NCI-H1092 (cell line): ENCODE results near the gene TFAP2B.

ENCODE experiments used
- DNase-seq: peaks from one replicate; lab custom pipeline; 2025; lab: John Stamatoyannopoulos, UW

TFAP2B gene

GRCh38 chr6:50848989-50849795 is 30.5 kb downstream of the TFAP2B start:
- no peak for DNase-seq

- no peak for DNase-seq
Measured at GRCh38 chr6:50849796-50850180, 31.1 kb downstream of the TFAP2B start.

- DNase-seq, result no peak
Measured at GRCh38 chr6:50850223-50851048, 31.8 kb downstream of the TFAP2B start.

- DNase-seq, result no peak
Measured at GRCh38 chr6:50851049-50851845, 32.6 kb downstream of the TFAP2B start.

GRCh38 chr6:50853939-50854338 is 35.3 kb downstream of the TFAP2B start:
- no peak for DNase-seq

GRCh38 chr6:50861692-50862091 is 43.0 kb downstream of the TFAP2B start:
- no peak for DNase-seq

- DNase-seq, result no peak
Measured at GRCh38 chr6:50862176-50862575, 43.5 kb downstream of the TFAP2B start.

- DNase-seq, result no peak
Measured at GRCh38 chr6:50864601-50865000, 45.9 kb downstream of the TFAP2B start.

- no peak for DNase-seq
Measured at GRCh38 chr6:50868466-50868865, 49.8 kb downstream of the TFAP2B start.

GRCh38 chr6:50873167-50873566 is 54.5 kb downstream of the TFAP2B start:
- no peak for DNase-seq

GRCh38 chr6:50884364-50884763 is 65.7 kb downstream of the TFAP2B start:
- DNase-seq, result no peak

- no peak for DNase-seq
Measured at GRCh38 chr6:50887112-50887511, 68.4 kb downstream of the TFAP2B start.

- DNase-seq, result no peak
Measured at GRCh38 chr6:50889497-50889896, 70.8 kb downstream of the TFAP2B start.

GRCh38 chr6:50889935-50890334 is 71.3 kb downstream of the TFAP2B start:
- DNase-seq, result no peak

- no peak for DNase-seq
Measured at GRCh38 chr6:50890579-50890978, 71.9 kb downstream of the TFAP2B start.

GRCh38 chr6:50891290-50891689 is 72.6 kb downstream of the TFAP2B start:
- no peak for DNase-seq
